ENCODE data around the gene BIK. TPM values are rescaled to one million over a fixed set of nuclear protein-coding genes. Genes with fewer than 3 reads are reported as not detected.
A peak's percentile ranks its signal among the peaks of the same experiment; 100 is the strongest.
"Not testable (repeated sequence)": the region's sequence is repeated elsewhere in the genome, so short reads cannot be mapped to it uniquely, and the experiment has no call there.

Gene BIK
- total and polyA plus RNA-seq, 4 donors, result 2.7 to 7.6 (median 4.6) TPM

GRCh38 chr22:43099095-43099494, 11.5 kb upstream of the BIK start:
- Histone ChIP-seq H3K4me3 (no peak overlapping the region), H3K36me3 (ENCODE audit: control insufficient read depth in 4 of 4, insufficient read depth in 4 of 4, low read length in 4 of 4) (no peaks in the 10 kb centered on the region), H3K9me3 (ENCODE audit: control insufficient read depth in 4 of 4, insufficient read depth in 3 of 4, low read length in 3 of 4) (peaks cover 0 to 5% (median 2%) of the 10 kb centered on the region in 4 donors), H3K9ac (ENCODE audit: insufficient read depth in 1 of 2, low read length in 2 of 2) (no peak overlapping the region), H3K27me3 (ENCODE audit: control insufficient read depth in 3 of 3, insufficient read depth in 3 of 3, low read length in 2 of 3) (peaks cover 0 to 2% (median 0%) of the 10 kb centered on the region in 3 donors), H3K27ac (ENCODE audit: low read depth in 1 of 2, low read length in 1 of 2) (no peak overlapping the region), H3K4me1 (ENCODE audit: control insufficient read depth in 5 of 5, insufficient read depth in 5 of 5, low read length in 5 of 5) (peaks cover 0 to 10% (median 0%) of the 10 kb centered on the region in 5 donors)
- no peak for DNase-seq
- ATAC-seq (ENCODE audit: insufficient read depth, low FRiP score), result no peak
- WGBS, 2 donors, result 69 to 84% methylated on average over 4 of the region's 4 CpGs
- TF ChIP-seq, protein P1, sequence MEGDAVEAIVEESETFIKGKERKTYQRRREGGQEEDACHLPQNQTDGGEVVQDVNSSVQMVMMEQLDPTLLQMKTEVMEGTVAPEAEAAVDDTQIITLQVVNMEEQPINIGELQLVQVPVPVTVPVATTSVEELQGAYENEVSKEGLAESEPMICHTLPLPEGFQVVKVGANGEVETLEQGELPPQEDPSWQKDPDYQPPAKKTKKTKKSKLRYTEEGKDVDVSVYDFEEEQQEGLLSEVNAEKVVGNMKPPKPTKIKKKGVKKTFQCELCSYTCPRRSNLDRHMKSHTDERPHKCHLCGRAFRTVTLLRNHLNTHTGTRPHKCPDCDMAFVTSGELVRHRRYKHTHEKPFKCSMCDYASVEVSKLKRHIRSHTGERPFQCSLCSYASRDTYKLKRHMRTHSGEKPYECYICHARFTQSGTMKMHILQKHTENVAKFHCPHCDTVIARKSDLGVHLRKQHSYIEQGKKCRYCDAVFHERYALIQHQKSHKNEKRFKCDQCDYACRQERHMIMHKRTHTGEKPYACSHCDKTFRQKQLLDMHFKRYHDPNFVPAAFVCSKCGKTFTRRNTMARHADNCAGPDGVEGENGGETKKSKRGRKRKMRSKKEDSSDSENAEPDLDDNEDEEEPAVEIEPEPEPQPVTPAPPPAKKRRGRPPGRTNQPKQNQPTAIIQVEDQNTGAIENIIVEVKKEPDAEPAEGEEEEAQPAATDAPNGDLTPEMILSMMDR (IDR thresholded peaks at IDR 0.05; ENCODE audit: control extremely low read depth, extremely low read depth), result no peak

DNA sequence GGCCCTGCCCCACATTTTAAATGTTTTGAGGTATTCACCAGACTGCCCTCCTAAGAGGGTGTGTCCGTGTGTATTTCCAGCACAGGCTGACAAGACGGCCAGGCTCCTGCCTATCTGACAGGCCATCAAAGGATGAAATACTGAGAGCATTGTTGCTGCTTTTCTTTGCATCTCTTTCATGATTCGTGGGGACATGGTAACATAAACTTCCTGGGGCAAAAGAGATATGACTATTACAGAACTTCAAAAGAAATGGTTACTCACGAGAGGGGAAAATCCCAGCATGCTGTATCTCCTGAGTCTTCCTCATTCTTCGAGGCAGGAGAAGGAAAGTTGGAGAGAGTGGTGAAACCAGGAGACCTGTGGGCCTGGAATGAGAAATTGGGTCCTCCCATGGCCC, 10.3 kb upstream of the BIK start:
- H3K36me3 ChIP-seq (ENCODE audit: control insufficient read depth in 4 of 4, insufficient read depth in 4 of 4, low read length in 4 of 4), result no peaks in the 10 kb centered on the region
- peaks cover 0 to 2% (median 0%) of the 10 kb centered on the region in 3 donors for H3K27me3 ChIP-seq (ENCODE audit: control insufficient read depth in 3 of 3, insufficient read depth in 3 of 3, low read length in 2 of 3)
- no peak overlapping the region for H3K4me3 ChIP-seq
- peaks cover 0 to 10% (median 0%) of the 10 kb centered on the region in 5 donors for H3K4me1 ChIP-seq (ENCODE audit: control insufficient read depth in 5 of 5, insufficient read depth in 5 of 5, low read length in 5 of 5)
- peak overlapping the region in 1 of 2 donors; percentile 52 for H3K27ac ChIP-seq (ENCODE audit: low read depth in 1 of 2, low read length in 1 of 2)
- DNase-seq, result no peak
- 46 to 56% methylated on average over 5 of the region's 5 CpGs for WGBS, 2 donors
- no peak for ATAC-seq (ENCODE audit: insufficient read depth, low FRiP score)
- TF ChIP-seq, protein P1 (IDR thresholded peaks at IDR 0.05; ENCODE audit: control extremely low read depth, extremely low read depth), result no peak
- H3K9me3 ChIP-seq (ENCODE audit: control insufficient read depth in 4 of 4, insufficient read depth in 3 of 4, low read length in 3 of 4), result peaks cover 0 to 5% (median 2%) of the 10 kb centered on the region in 4 donors
- H3K9ac ChIP-seq (ENCODE audit: insufficient read depth in 1 of 2, low read length in 2 of 2), result no peak overlapping the region

DNA sequence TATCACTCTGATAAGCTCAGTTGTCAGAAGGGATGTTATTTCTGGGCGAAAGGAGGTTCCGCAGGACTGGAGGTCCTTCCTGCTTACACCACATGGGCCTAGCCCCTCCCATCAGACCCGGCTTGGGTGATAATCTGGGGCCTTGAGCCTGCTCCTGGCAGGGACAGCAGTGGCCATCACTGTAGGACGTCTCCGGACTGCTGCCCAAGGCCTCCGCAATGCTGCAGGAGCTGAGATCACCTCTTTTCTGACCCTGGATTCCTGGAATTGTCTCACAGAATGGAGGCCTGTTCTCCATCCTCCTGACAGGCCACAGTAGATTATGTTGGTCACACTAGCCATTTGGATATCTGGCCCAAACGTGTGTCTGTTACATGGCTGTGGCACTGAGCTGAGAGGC, 9.2 kb upstream of the BIK start:
- no peak for ATAC-seq (ENCODE audit: insufficient read depth, low FRiP score)
- Histone ChIP-seq H3K36me3 (ENCODE audit: control insufficient read depth in 4 of 4, insufficient read depth in 4 of 4, low read length in 4 of 4) (no peaks in the 10 kb centered on the region), H3K27me3 (ENCODE audit: control insufficient read depth in 3 of 3, insufficient read depth in 3 of 3, low read length in 2 of 3) (no peaks in the 10 kb centered on the region), H3K4me3 (no peak overlapping the region), H3K27ac (ENCODE audit: low read depth in 1 of 2, low read length in 1 of 2) (peak overlapping the region in 1 of 2 donors; percentile 2), H3K9me3 (ENCODE audit: control insufficient read depth in 4 of 4, insufficient read depth in 3 of 4, low read length in 3 of 4) (peaks cover 0 to 3% (median 2%) of the 10 kb centered on the region in 4 donors), H3K4me1 (ENCODE audit: control insufficient read depth in 5 of 5, insufficient read depth in 5 of 5, low read length in 5 of 5) (peaks cover 0 to 10% (median 0%) of the 10 kb centered on the region in 5 donors), H3K9ac (ENCODE audit: insufficient read depth in 1 of 2, low read length in 2 of 2) (no peak overlapping the region)
- DNase-seq, result no peak
- TF ChIP-seq, protein P1 (IDR thresholded peaks at IDR 0.05; ENCODE audit: control extremely low read depth, extremely low read depth), result no peak
- WGBS, 2 donors, result 64 to 85% methylated on average over 7 of the region's 7 CpGs

GRCh38 chr22:43104056-43104625, 6.4 kb upstream of the BIK start:
- peak in 2 of 3 donors; percentile 20 to 41 for DNase-seq
- not testable (repeated sequence) for H3K27me3 ChIP-seq (ENCODE audit: control insufficient read depth in 3 of 3, insufficient read depth in 3 of 3, low read length in 2 of 3); H3K4me3 ChIP-seq; H3K36me3 ChIP-seq (ENCODE audit: control insufficient read depth in 4 of 4, insufficient read depth in 4 of 4, low read length in 4 of 4); ATAC-seq (ENCODE audit: insufficient read depth, low FRiP score); H3K4me1 ChIP-seq (ENCODE audit: control insufficient read depth in 5 of 5, insufficient read depth in 5 of 5, low read length in 5 of 5); H3K9me3 ChIP-seq (ENCODE audit: control insufficient read depth in 4 of 4, insufficient read depth in 3 of 4, low read length in 3 of 4); H3K9ac ChIP-seq (ENCODE audit: insufficient read depth in 1 of 2, low read length in 2 of 2)
- 46 to 68% methylated on average over 15 of the region's 15 CpGs for WGBS, 2 donors
- peak overlapping the region in 1 of 2 donors; percentile 37 for H3K27ac ChIP-seq (ENCODE audit: low read depth in 1 of 2, low read length in 1 of 2)

- H3K9me3 ChIP-seq (ENCODE audit: control insufficient read depth in 4 of 4, insufficient read depth in 3 of 4, low read length in 3 of 4); H3K4me1 ChIP-seq (ENCODE audit: control insufficient read depth in 5 of 5, insufficient read depth in 5 of 5, low read length in 5 of 5); DNase-seq; H3K9ac ChIP-seq (ENCODE audit: insufficient read depth in 1 of 2, low read length in 2 of 2); H3K4me3 ChIP-seq; H3K36me3 ChIP-seq (ENCODE audit: control insufficient read depth in 4 of 4, insufficient read depth in 4 of 4, low read length in 4 of 4); H3K27ac ChIP-seq (ENCODE audit: low read depth in 1 of 2, low read length in 1 of 2); ATAC-seq (ENCODE audit: insufficient read depth, low FRiP score): not testable (repeated sequence)
- peaks cover 0 to 11% (median 9%) of the 10 kb centered on the region in 3 donors for H3K27me3 ChIP-seq (ENCODE audit: control insufficient read depth in 3 of 3, insufficient read depth in 3 of 3, low read length in 2 of 3)
- WGBS, 2 donors, result 96 to 97% methylated on average over 3 of the region's 3 CpGs
Observed at GRCh38 chr22:43104950-43105349, 5.6 kb upstream of the BIK start.
